GM23338 (cell line): Measurements from ENCODE around the gene TSR1. TPM values are rescaled to one million over a fixed set of nuclear protein-coding genes. Genes with fewer than 3 reads are reported as not detected.

Source experiments
- ATAC-seq: fragments of 200-7000 bp; cut with Tn5 transposase; 3 replicates; pipeline ENCODE4 v1.9.1; 2020
- DNase-seq: peaks from one replicate; pipeline ENCODE4 v3.0.0-alpha.2; 2015; ENCODE audit warnings: low spot score
- H2AFZ ChIP-seq: fragments of 200-600 bp; sonication (generic); 2 replicates; pipeline ENCODE4 v1.8.0; 2016; ENCODE audit warnings: antibody characterized with exemption, mild to moderate bottlenecking, moderate library complexity
- H3F3A ChIP-seq: fragments of 200-600 bp; sonication (generic); replicated peaks from 2 replicates; pipeline ENCODE4 v1.8.0; 2017; ENCODE audit warnings: antibody characterized with exemption, mixed run types, low read depth
- H3K27ac ChIP-seq: fragments of 200-600 bp; sonication (generic); 2 replicates; pipeline ENCODE4 v1.6.1; 2016; ENCODE audit warnings: low read depth
- H3K27me3 ChIP-seq: fragments of 200-600 bp; sonication (generic); 2 replicates; pipeline ENCODE4 v1.8.0; 2016; ENCODE audit warnings: mild to moderate bottlenecking, mixed run types, moderate library complexity; ENCODE audit not compliant: insufficient read depth
- H3K36me3 ChIP-seq: fragments of 200-600 bp; sonication (generic); 2 replicates; pipeline ENCODE4 v1.8.0; 2016; ENCODE audit warnings: mild to moderate bottlenecking; ENCODE audit not compliant: insufficient read depth
- H3K4me1 ChIP-seq: fragments of 200-600 bp; sonication (generic); 2 replicates; pipeline ENCODE4 v1.8.0; 2016; ENCODE audit warnings: mild to moderate bottlenecking, moderate library complexity; ENCODE audit not compliant: insufficient read depth
- H3K4me2 ChIP-seq: fragments of 200-600 bp; sonication (generic); 2 replicates; pipeline ENCODE4 v1.7.1; 2017; ENCODE audit warnings: mixed run types
- H3K4me3 ChIP-seq: fragments of 200-600 bp; sonication (generic); 2 replicates; pipeline ENCODE4 v1.6.1; 2016; ENCODE audit warnings: mixed run types
- H3K79me2 ChIP-seq: fragments of 200-600 bp; sonication (generic); replicated peaks from 2 replicates; pipeline ENCODE4 v1.8.0; 2017; ENCODE audit warnings: mild to moderate bottlenecking; ENCODE audit not compliant: insufficient read depth
- H3K9me2 ChIP-seq: fragments of 200-600 bp; sonication (generic); 2 replicates; pipeline ENCODE4 v1.8.0; 2017; ENCODE audit not compliant: insufficient read depth
- H4K20me1 ChIP-seq: fragments of 200-600 bp; sonication (generic); replicated peaks from 2 replicates; pipeline ENCODE4 v1.8.0; 2017; ENCODE audit warnings: mild to moderate bottlenecking; ENCODE audit not compliant: insufficient read depth
- H3K27ac Mint-ChIP-seq: 2 replicates; pipeline ENCODE4 v1.8.0; 2020; ENCODE audit warnings: inconsistent platforms, mild to moderate bottlenecking, moderate library complexity, mixed read lengths
- H3K27me3 Mint-ChIP-seq: 3 replicates; pipeline ENCODE4 v1.8.0; 2022; ENCODE audit warnings: low read depth, mild to moderate bottlenecking, moderate library complexity, mixed read lengths, inconsistent platforms; ENCODE audit not compliant: insufficient read depth, poor library complexity
- H3K36me3 Mint-ChIP-seq: 3 replicates; pipeline ENCODE4 v1.8.0; 2021; ENCODE audit warnings: low read depth, mild to moderate bottlenecking, inconsistent platforms, moderate library complexity, mixed read lengths
- H3K4me1 Mint-ChIP-seq: 3 replicates; pipeline ENCODE4 v1.8.0; 2020; ENCODE audit warnings: mild to moderate bottlenecking, inconsistent platforms, mixed read lengths
- H3K4me3 Mint-ChIP-seq: 3 replicates; pipeline ENCODE4 v1.8.0; 2021; ENCODE audit warnings: moderate library complexity, mild to moderate bottlenecking, inconsistent platforms, mixed read lengths
- H3K9me3 Mint-ChIP-seq: 3 replicates; pipeline ENCODE4 v1.8.0; 2020; ENCODE audit warnings: moderate library complexity, mild to moderate bottlenecking, inconsistent platforms, mixed read lengths
- CREB1 ChIP-seq: fragments of 250-450 bp; sonication (Bioruptor Pico); IDR thresholded peaks from 2 replicates; pipeline ENCODE4 v1.5.0; 2020; ENCODE audit warnings: low read depth, mild to moderate bottlenecking, moderate library complexity
- EZH2 ChIP-seq: fragments of 200-600 bp; sonication (generic); IDR thresholded peaks from one replicate; pipeline ENCODE4 v1.8.0; 2017; ENCODE audit warnings: antibody characterized with exemption, mild to moderate bottlenecking, low read depth; ENCODE audit not compliant: unreplicated experiment
- EZH2phosphoT487 ChIP-seq: fragments of 200-600 bp; sonication (generic); IDR thresholded peaks from one replicate; pipeline ENCODE4 v1.8.1; 2018; ENCODE audit warnings: antibody characterized with exemption; ENCODE audit not compliant: unreplicated experiment
- JUNB ChIP-seq: IDR thresholded peaks from one replicate; pipeline ENCODE4 v1.6.1; 2016; ENCODE audit warnings: antibody characterized with exemption; ENCODE audit not compliant: unreplicated experiment
- ZNF114 ChIP-seq: fragments of 250-450 bp; sonication (Bioruptor Pico); IDR thresholded peaks from 2 replicates; pipeline ENCODE4 v1.5.0; 2020; ENCODE audit warnings: mild to moderate bottlenecking, moderate library complexity
- polyA plus RNA-seq: library from polyadenylated mRNA; unstranded; fragments of >200 nt; fragmentation: Nextera tagmentation; extraction: Ambion mirVana; gene quantifications from 2 replicates; pipeline ENCODE4 v1.2.1, GENCODE V29; 2016
- total RNA-seq: library from RNA; depleted of rRNA; stranded (reverse); fragments of >200 nt; shearing (Covaris generic); gene quantifications from 2 replicates; pipeline ENCODE4 v1.2.3, GENCODE V29; 2014
- TF ChIP-seq, protein P1 (sequence below): fragments of 250-450 bp; sonication (Bioruptor Pico); IDR thresholded peaks from 2 replicates; pipeline ENCODE4 v1.5.0; 2020; ENCODE audit warnings: mild to moderate bottlenecking, moderate library complexity
- TF ChIP-seq, protein P2 (sequence below): IDR thresholded peaks from one replicate; pipeline ENCODE4 v1.6.1; 2018; ENCODE audit warnings: antibody characterized with exemption; ENCODE audit not compliant: unreplicated experiment

TSR1 gene
- total and polyA plus RNA-seq, 2 experiments from 2014 or later = 36.9 to 108 TPM

DNA sequence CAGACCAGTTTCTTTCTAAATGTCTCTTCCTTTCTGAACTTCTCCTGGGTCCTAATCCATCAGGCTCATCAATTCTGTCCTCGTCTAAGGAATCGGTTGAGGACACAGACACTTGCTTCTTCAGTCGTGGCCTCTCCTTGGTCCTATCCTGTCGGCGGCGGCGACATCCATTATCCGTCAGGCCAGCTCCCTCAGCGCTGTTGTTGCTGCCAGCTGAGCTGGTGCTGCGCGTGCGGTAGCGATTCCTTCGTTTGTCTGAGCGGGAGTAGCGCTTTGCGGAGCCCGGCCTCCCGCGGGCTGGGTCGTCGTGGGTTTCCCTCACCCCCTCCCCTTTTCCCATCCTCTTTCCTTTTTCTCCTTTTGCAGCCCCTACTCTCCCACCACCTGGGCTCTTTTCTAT, 36.5 kb downstream of the TSR1 start (continued):
- TF ChIP-seq, protein P1, sequence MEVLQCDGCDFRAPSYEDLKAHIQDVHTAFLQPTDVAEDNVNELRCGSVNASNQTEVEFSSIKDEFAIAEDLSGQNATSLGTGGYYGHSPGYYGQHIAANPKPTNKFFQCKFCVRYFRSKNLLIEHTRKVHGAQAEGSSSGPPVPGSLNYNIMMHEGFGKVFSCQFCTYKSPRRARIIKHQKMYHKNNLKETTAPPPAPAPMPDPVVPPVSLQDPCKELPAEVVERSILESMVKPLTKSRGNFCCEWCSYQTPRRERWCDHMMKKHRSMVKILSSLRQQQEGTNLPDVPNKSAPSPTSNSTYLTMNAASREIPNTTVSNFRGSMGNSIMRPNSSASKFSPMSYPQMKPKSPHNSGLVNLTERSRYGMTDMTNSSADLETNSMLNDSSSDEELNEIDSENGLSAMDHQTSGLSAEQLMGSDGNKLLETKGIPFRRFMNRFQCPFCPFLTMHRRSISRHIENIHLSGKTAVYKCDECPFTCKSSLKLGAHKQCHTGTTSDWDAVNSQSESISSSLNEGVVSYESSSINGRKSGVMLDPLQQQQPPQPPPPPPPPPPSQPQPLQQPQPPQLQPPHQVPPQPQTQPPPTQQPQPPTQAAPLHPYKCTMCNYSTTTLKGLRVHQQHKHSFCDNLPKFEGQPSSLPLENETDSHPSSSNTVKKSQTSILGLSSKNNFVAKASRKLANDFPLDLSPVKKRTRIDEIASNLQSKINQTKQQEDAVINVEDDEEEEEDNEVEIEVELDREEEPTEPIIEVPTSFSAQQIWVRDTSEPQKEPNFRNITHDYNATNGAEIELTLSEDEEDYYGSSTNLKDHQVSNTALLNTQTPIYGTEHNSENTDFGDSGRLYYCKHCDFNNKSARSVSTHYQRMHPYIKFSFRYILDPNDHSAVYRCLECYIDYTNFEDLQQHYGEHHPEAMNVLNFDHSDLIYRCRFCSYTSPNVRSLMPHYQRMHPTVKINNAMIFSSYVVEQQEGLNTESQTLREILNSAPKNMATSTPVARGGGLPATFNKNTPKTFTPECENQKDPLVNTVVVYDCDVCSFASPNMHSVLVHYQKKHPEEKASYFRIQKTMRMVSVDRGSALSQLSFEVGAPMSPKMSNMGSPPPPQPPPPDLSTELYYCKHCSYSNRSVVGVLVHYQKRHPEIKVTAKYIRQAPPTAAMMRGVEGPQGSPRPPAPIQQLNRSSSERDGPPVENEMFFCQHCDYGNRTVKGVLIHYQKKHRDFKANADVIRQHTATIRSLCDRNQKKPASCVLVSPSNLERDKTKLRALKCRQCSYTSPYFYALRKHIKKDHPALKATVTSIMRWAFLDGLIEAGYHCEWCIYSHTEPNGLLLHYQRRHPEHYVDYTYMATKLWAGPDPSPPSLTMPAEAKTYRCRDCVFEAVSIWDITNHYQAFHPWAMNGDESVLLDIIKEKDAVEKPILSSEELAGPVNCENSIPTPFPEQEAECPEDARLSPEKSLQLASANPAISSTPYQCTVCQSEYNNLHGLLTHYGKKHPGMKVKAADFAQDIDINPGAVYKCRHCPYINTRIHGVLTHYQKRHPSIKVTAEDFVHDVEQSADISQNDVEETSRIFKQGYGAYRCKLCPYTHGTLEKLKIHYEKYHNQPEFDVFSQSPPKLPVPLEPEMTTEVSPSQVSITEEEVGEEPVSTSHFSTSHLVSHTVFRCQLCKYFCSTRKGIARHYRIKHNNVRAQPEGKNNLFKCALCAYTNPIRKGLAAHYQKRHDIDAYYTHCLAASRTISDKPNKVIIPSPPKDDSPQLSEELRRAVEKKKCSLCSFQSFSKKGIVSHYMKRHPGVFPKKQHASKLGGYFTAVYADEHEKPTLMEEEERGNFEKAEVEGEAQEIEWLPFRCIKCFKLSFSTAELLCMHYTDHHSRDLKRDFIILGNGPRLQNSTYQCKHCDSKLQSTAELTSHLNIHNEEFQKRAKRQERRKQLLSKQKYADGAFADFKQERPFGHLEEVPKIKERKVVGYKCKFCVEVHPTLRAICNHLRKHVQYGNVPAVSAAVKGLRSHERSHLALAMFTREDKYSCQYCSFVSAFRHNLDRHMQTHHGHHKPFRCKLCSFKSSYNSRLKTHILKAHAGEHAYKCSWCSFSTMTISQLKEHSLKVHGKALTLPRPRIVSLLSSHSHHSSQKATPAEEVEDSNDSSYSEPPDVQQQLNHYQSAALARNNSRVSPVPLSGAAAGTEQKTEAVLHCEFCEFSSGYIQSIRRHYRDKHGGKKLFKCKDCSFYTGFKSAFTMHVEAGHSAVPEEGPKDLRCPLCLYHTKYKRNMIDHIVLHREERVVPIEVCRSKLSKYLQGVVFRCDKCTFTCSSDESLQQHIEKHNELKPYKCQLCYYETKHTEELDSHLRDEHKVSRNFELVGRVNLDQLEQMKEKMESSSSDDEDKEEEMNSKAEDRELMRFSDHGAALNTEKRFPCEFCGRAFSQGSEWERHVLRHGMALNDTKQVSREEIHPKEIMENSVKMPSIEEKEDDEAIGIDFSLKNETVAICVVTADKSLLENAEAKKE (CRISPR knock-in tag) = no peak
- no peak for TF ChIP-seq ZNF114 (CRISPR knock-in tag)

DNA sequence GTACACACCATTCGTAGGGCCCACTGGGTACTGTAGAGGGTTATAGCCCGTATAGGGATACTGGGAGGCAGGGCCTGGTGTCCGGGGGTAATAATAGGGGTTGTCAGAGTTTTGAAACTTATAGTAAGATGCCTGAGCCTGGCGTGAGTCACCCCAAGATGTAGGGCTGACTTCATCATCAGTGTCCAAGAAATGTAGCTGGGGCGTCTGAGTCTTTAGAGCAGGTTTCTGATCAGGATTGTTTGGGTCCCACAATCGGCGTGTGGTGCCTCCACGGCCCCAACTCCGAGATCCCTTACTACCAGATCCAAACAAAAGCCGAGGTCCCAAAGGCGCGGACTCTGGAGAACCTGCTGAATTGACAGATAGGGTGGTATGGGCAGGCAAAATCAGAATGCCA, 37.1 kb downstream of the TSR1 start:
- peaks cover 6% of the 10 kb centered on the region; the same call in 1 of the 2 replicates for H3K36me3 ChIP-seq
- H4K20me1 ChIP-seq = peaks cover 29% of the 10 kb centered on the region
- Mint-ChIP-seq H3K9me3 (no peaks in the 10 kb centered on the region), H3K27ac (no peak overlapping the region), H3K27me3 (no peaks in the 10 kb centered on the region), H3K4me1 (peaks cover 9% of the 10 kb centered on the region), H3K36me3 (peaks cover 43% of the 10 kb centered on the region), H3K4me3 (no peak overlapping the region)
- H3K4me1 ChIP-seq = peaks cover 10% of the 10 kb centered on the region
- no peaks in the 10 kb centered on the region for H3K27me3 ChIP-seq
- TF ChIP-seq, protein P2, sequence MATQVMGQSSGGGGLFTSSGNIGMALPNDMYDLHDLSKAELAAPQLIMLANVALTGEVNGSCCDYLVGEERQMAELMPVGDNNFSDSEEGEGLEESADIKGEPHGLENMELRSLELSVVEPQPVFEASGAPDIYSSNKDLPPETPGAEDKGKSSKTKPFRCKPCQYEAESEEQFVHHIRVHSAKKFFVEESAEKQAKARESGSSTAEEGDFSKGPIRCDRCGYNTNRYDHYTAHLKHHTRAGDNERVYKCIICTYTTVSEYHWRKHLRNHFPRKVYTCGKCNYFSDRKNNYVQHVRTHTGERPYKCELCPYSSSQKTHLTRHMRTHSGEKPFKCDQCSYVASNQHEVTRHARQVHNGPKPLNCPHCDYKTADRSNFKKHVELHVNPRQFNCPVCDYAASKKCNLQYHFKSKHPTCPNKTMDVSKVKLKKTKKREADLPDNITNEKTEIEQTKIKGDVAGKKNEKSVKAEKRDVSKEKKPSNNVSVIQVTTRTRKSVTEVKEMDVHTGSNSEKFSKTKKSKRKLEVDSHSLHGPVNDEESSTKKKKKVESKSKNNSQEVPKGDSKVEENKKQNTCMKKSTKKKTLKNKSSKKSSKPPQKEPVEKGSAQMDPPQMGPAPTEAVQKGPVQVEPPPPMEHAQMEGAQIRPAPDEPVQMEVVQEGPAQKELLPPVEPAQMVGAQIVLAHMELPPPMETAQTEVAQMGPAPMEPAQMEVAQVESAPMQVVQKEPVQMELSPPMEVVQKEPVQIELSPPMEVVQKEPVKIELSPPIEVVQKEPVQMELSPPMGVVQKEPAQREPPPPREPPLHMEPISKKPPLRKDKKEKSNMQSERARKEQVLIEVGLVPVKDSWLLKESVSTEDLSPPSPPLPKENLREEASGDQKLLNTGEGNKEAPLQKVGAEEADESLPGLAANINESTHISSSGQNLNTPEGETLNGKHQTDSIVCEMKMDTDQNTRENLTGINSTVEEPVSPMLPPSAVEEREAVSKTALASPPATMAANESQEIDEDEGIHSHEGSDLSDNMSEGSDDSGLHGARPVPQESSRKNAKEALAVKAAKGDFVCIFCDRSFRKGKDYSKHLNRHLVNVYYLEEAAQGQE = no peak
- no peak for TF ChIP-seq EZH2
- TF ChIP-seq ZNF114 (CRISPR knock-in tag) = no peak
- TF ChIP-seq JUNB = no peak
- no peak for TF ChIP-seq CREB1 (CRISPR knock-in tag)
- no peak for TF ChIP-seq EZH2phosphoT487
- no peak overlapping the region for H3K4me2 ChIP-seq
- no peak overlapping the region for H3K27ac ChIP-seq
- H3K9me2 ChIP-seq = no peaks in the 10 kb centered on the region
- peaks cover 15% of the 10 kb centered on the region for H3F3A ChIP-seq
- peaks cover 52% of the 10 kb centered on the region for H3K79me2 ChIP-seq
- ATAC-seq = no peak
- no peak for DNase-seq
- no peak overlapping the region for H3K4me3 ChIP-seq
- no peak overlapping the region for H2AFZ ChIP-seq
